Spleen (tissue), 7 donors: ENCODE data around the gene KLHL14.

ENCODE experiments used
- CTCF ChIP-seq, 11 experiments: fragments of 200-600 bp in 7 of 11; fragments of 450-650 bp in 4 of 11; sonication (generic) in 4 of 11; IDR thresholded peaks in 8 of 11; conservative IDR thresholded peaks in 3 of 11; 1 replicate in 7 of 11; 2 replicates in 4 of 11; pipeline versions ENCODE4 v1.4.0 to v1.8.0; 2016 to 2021; ENCODE audit warnings: antibody characterized with exemption in 11 of 11, inconsistent platforms in 4 of 11, mild to moderate bottlenecking in 1 of 11
- POLR2A ChIP-seq, 3 donors: fragments of 450-650 bp; IDR thresholded peaks; one replicate each; pipeline ENCODE4 v1.5.1; 2017; ENCODE audit warnings: antibody characterized with exemption in 3 of 3, mild to moderate bottlenecking in 1 of 3
- donor health status: DM: no; HTN: no; CAD: no; lungs with moderate emphysema.
- donor health status: DM: no; HTN: no; CAD: no.
- donor health status: DM: no; HTN: no; CAD: no.

- TF ChIP-seq POLR2A (IDR thresholded peaks at IDR 0.05) (no peak), CTCF (IDR thresholded peaks at IDR 0.05 in 8 of 11, conservative IDR thresholded peaks at IDR 0.05 in 3 of 11) (no peak)
Observed at GRCh38 chr18:32749809-32750208, 23.0 kb downstream of the KLHL14 start.
